Measurements from ENCODE around the gene CD2. TPM values are rescaled to one million over a fixed set of nuclear protein-coding genes. Genes with fewer than 3 reads are reported as not detected.

Gene CD2
- total and polyA plus RNA-seq, 2 donors (not counting 3 experiments of a cell fraction or from before 2014, with no cell fraction given) = not detected

- ChIA-PET POLR2A (no interaction called here), CTCF (interaction anchor here (1.3 kb wide), 1 partner anchor 221 kb away, joined by 3 read pairs; no protein-coding TSS in a partner anchor)
- FAIRE-seq (no peak), DNase-seq (ENCODE audit: low read depth, low spot score) (no peak)
- no peak overlapping the region for H3K4me2 ChIP-seq (ENCODE audit: insufficient read depth, low read length)
- no peaks in the 10 kb centered on the region for H3K4me1 ChIP-seq (ENCODE audit: control insufficient read depth, extremely low read depth, insufficient read depth, low read length)
- TF ChIP-seq MAX (IDR thresholded peaks at IDR 0.05; ENCODE audit: insufficient read depth, insufficient read length) (no peak), POLR2A (IDR thresholded peaks at IDR 0.05; ENCODE audit: low read depth, low read length) (no peak), POLR2AphosphoS5 (IDR thresholded peaks at IDR 0.05; ENCODE audit: insufficient read depth, low read depth, low read length) (no peak), FOS (IDR thresholded peaks at IDR 0.05; ENCODE audit: borderline replicate concordance, insufficient read depth, low read length) (no peak), JUN (IDR thresholded peaks at IDR 0.05; ENCODE audit: borderline replicate concordance, insufficient read depth, insufficient read length, low read depth) (no peak), EZH2 (IDR thresholded peaks at IDR 0.05; ENCODE audit: borderline replicate concordance, low read depth, low read length, severe bottlenecking) (no peak), MYC (IDR thresholded peaks at IDR 0.05; ENCODE audit: low read depth, low read length) (no peak), GATA2 (IDR thresholded peaks at IDR 0.05; ENCODE audit: insufficient read depth, insufficient read length, low read depth, low read length) (no peak)
- TF ChIP-seq, protein P1, sequence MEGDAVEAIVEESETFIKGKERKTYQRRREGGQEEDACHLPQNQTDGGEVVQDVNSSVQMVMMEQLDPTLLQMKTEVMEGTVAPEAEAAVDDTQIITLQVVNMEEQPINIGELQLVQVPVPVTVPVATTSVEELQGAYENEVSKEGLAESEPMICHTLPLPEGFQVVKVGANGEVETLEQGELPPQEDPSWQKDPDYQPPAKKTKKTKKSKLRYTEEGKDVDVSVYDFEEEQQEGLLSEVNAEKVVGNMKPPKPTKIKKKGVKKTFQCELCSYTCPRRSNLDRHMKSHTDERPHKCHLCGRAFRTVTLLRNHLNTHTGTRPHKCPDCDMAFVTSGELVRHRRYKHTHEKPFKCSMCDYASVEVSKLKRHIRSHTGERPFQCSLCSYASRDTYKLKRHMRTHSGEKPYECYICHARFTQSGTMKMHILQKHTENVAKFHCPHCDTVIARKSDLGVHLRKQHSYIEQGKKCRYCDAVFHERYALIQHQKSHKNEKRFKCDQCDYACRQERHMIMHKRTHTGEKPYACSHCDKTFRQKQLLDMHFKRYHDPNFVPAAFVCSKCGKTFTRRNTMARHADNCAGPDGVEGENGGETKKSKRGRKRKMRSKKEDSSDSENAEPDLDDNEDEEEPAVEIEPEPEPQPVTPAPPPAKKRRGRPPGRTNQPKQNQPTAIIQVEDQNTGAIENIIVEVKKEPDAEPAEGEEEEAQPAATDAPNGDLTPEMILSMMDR (IDR thresholded peaks at IDR 0.05; ENCODE audit: extremely low read depth in 1 of 2, insufficient read depth in 1 of 2, low read depth in 1 of 2, low read length in 2 of 2) = no peak
- BruUV-seq (replicated peaks) = no TSS peak
- no peaks in the 10 kb centered on the region for H3K27me3 ChIP-seq (ENCODE audit: control insufficient read depth in 2 of 2, insufficient read depth in 2 of 2, low read length in 2 of 2)
- dilution Hi-C loops (cut with MboI; ENCODE audit: extremely low pct_ligation_motif_present, low sequenced_read_pairs) = no loop called here
- H3K4me3 ChIP-seq (replicated peaks in 1 of 3; ENCODE audit: insufficient read depth in 1 of 3, low read depth in 1 of 3, low read length in 3 of 3) = no peak overlapping the region
- H3K9me3 ChIP-seq (replicated peaks; ENCODE audit: control insufficient read depth, insufficient read depth, low read length) = no peaks in the 10 kb centered on the region
- H2AFZ ChIP-seq (ENCODE audit: low read depth, low read length) = no peak overlapping the region
- H3K27ac ChIP-seq (ENCODE audit: insufficient read depth, low read depth, low read length) = no peak overlapping the region
- intact Hi-C loops (cut with micrococcal nuclease) = no loop called here
- H3K36me3 ChIP-seq (ENCODE audit: control insufficient read depth in 2 of 2, extremely low read depth in 1 of 2, insufficient read depth in 2 of 2, low read length in 2 of 2) = no peaks in the 10 kb centered on the region
- no peaks in the 10 kb centered on the region for H3K79me2 ChIP-seq (ENCODE audit: control insufficient read depth, insufficient read depth, low read length)
- H4K20me1 ChIP-seq (replicated peaks; ENCODE audit: control insufficient read depth, extremely low read depth, insufficient read depth, low read length) = no peaks in the 10 kb centered on the region
- H3K9me1 ChIP-seq (replicated peaks; ENCODE audit: control insufficient read depth, extremely low read depth, insufficient read depth, low read length) = no peaks in the 10 kb centered on the region
- H3K9ac ChIP-seq (replicated peaks; ENCODE audit: extremely low read depth, insufficient read depth, low read length) = no peak overlapping the region
Measured at GRCh38 chr1:116795482-116795829, 41.2 kb downstream of the CD2 start.
